CD4-positive, CD25-positive, alpha-beta regulatory T cell (primary cell): ENCODE results near the gene AMER2. TPM values are rescaled to one million over a fixed set of nuclear protein-coding genes. Genes with fewer than 3 reads are reported as not detected.

Experiments
- ATAC-seq, 2 donors: fragments of 150-1000 bp; cut with Tn5 transposase; one replicate each; pipeline ENCODE4 v1.10.0; 2021; ENCODE audit warnings: low read depth in 2 of 2, moderate number of reproducible peaks in 2 of 2, moderate library complexity in 1 of 2
- DNase-seq, 3 donors: peaks; one replicate each; pipeline versions ENCODE4 v3.0.0 to v3.0.0-alpha.2; 2012 to 2022; ENCODE audit warnings: mixed read lengths in 1 of 3
- H3K27ac ChIP-seq: one replicate; pipeline ENCODE4 v1.7.0; 2013; ENCODE audit warnings: mild to moderate bottlenecking, low read length; ENCODE audit not compliant: insufficient read depth, poor library complexity, severe bottlenecking
- H3K27me3 ChIP-seq: one replicate; pipeline ENCODE4 v1.7.0; 2013; ENCODE audit warnings: low read length; ENCODE audit not compliant: control insufficient read depth, insufficient read depth
- H3K36me3 ChIP-seq: one replicate; pipeline ENCODE4 v1.7.0; 2013; ENCODE audit warnings: mild to moderate bottlenecking, low read length, moderate library complexity; ENCODE audit not compliant: control insufficient read depth, insufficient read depth
- H3K4me1 ChIP-seq: 2 replicates; pipeline ENCODE4 v1.7.0; 2013; ENCODE audit warnings: mild to moderate bottlenecking, low read length; ENCODE audit not compliant: insufficient read depth, control insufficient read depth, poor library complexity, severe bottlenecking
- H3K4me3 ChIP-seq: one replicate; pipeline ENCODE4 v1.7.0; 2013; ENCODE audit warnings: low read depth, mild to moderate bottlenecking, low read length, moderate library complexity
- H3K9me3 ChIP-seq, 2 experiments: 1 replicate in 1 of 2; 2 replicates in 1 of 2; pipeline ENCODE4 v1.7.0; 2013; ENCODE audit warnings: low read length in 2 of 2, mild to moderate bottlenecking in 1 of 2, moderate library complexity in 1 of 2; ENCODE audit not compliant: control insufficient read depth in 2 of 2
- H3K27ac Mint-ChIP-seq, 3 donors: one replicate each; pipeline ENCODE4 v1.8.0; 2020 to 2022; ENCODE audit warnings: mild to moderate bottlenecking in 3 of 3, mixed read lengths in 3 of 3, moderate library complexity in 2 of 3
- H3K27me3 Mint-ChIP-seq: one replicate; pipeline ENCODE4 v1.8.0; 2022; ENCODE audit warnings: mild to moderate bottlenecking, mixed read lengths
- H3K36me3 Mint-ChIP-seq: one replicate; pipeline ENCODE4 v1.8.0; 2020; ENCODE audit warnings: mixed read lengths
- H3K4me1 Mint-ChIP-seq, 4 donors: one replicate each; pipeline ENCODE4 v1.8.0; 2020 to 2022; ENCODE audit warnings: mixed read lengths in 4 of 4, mild to moderate bottlenecking in 1 of 4
- H3K4me3 Mint-ChIP-seq, 4 donors: one replicate each; pipeline ENCODE4 v1.8.0; 2020 to 2022; ENCODE audit warnings: mild to moderate bottlenecking in 4 of 4, mixed read lengths in 4 of 4, moderate library complexity in 3 of 4
- H3K9me3 Mint-ChIP-seq, 7 donors: one replicate each; pipeline ENCODE4 v1.8.0; 2020 to 2022; ENCODE audit warnings: mixed read lengths in 7 of 7, mild to moderate bottlenecking in 3 of 7, moderate library complexity in 2 of 7
- polyA plus RNA-seq, 4 donors: library from polyadenylated mRNA; unstranded; fragments of 300-500 nt; fragmentation: Illumina TruSeq; gene quantifications; one replicate each; pipeline ENCODE4 v1.2.3, GENCODE V29; 2021
- total RNA-seq: library from RNA; stranded (reverse); gene quantifications from one replicate; pipeline ENCODE4 v1.2.3, GENCODE V29; 2022

Gene AMER2, protein sequence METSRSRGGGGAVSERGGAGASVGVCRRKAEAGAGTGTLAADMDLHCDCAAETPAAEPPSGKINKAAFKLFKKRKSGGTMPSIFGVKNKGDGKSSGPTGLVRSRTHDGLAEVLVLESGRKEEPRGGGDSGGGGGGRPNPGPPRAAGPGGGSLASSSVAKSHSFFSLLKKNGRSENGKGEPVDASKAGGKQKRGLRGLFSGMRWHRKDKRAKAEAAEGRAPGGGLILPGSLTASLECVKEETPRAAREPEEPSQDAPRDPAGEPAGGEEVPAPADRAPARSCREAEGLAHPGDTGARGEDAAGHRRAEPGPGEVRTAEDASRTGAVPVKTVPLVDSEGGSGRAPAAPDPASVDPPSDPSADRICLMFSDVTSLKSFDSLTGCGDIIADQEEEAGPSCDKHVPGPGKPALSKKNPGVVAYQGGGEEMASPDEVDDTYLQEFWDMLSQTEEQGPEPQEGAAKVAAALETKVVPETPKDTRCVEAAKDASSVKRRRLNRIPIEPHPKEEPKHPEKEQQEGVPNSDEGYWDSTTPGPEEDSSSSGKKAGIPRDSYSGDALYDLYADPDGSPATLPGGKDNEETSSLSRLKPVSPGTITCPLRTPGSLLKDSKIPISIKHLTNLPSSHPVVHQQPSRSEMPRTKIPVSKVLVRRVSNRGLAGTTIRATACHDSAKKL
- total RNA-seq (not detected), polyA plus RNA-seq (not detected)

DNA sequence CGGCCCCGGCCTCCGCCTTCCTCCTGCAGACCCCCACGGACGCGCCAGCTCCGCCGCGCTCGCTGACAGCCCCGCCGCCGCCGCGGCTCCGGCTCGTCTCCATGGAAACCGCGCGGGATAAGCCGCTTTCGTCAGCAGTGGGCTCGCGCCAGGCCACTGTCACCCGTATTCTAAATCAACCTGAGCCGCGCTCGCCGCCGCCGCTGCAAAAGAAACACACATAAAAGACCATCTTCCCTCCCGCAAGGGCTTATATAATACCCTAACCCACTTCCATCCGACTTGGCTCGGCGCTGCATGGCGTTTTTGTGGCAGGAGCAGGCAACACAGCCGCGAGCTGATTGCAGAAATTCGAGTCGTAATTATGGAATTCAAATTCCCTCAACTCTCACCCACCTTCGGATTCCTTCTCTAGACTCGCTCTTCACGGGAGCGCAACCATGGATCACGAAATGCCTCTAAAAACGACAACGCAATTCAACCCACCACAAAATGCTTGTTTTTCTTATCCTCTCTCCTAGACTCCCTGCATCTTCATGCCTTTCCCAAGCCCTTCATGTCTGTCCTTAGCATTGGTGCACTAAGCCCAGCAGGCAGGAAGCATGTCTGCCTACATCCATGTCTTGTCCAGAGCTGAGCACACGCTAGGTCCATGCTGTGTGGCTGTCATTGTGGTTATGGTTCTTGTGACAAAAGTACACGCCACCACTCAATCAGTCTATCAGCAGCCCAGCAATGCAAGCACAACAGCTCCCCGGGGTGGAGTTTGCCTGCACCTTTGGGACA, at the start of gene AMER2:
AMER2 (minus strand) TSS at position 772 of the 786 bp plus-strand sequence; CDS start at position 103, 669 bp downstream.
- DNase-seq (no peak), ATAC-seq (no peak)
- H3K27ac Mint-ChIP-seq = no peak within 1 kb of the TSS
- Histone ChIP-seq H3K4me3 (no peak within 1 kb of the TSS), H3K9me3 (no peaks in the 10 kb centered on the region), H3K4me1 (peaks cover 9% of the 10 kb centered on the region), H3K36me3 (no peaks in the 10 kb centered on the region), H3K27ac (no peak within 1 kb of the TSS), H3K27me3 (peaks cover 36% of the 10 kb centered on the region)
- peaks cover 0 to 20% (median 9%) of the 10 kb centered on the region in 4 donors for H3K4me1 Mint-ChIP-seq
- H3K27me3 Mint-ChIP-seq = peaks cover 75% of the 10 kb centered on the region
- no peaks in the 10 kb centered on the region for H3K36me3 Mint-ChIP-seq
- H3K4me3 Mint-ChIP-seq = peak within 1 kb of the TSS in 2 of 4 donors; percentile 48 to 78
- peaks cover 0 to 2% (median 0%) of the 10 kb centered on the region in 7 donors for H3K9me3 Mint-ChIP-seq

DNA sequence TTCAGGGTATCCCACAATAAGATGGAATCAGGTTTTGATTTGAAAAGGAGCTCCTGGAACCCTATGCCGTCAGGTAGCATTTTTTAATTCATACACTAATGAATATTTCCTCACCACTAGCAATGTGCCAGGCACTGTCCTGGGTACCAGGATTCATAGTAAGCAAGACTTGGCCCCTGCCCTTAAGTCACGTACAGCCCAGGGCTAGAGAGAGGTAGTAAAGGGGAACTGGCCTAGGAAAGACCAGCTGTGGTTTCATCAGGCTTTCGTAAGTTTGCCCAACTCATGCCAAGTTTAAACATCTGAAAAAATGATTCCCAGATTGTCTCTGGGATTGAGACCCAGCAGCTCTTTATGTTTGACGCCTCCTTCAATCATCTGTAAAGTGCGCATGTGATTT, 45.9 kb upstream of the AMER2 start:
- H3K9me3 Mint-ChIP-seq = peaks cover 0 to 8% (median 0%) of the 10 kb centered on the region in 7 donors

DNA sequence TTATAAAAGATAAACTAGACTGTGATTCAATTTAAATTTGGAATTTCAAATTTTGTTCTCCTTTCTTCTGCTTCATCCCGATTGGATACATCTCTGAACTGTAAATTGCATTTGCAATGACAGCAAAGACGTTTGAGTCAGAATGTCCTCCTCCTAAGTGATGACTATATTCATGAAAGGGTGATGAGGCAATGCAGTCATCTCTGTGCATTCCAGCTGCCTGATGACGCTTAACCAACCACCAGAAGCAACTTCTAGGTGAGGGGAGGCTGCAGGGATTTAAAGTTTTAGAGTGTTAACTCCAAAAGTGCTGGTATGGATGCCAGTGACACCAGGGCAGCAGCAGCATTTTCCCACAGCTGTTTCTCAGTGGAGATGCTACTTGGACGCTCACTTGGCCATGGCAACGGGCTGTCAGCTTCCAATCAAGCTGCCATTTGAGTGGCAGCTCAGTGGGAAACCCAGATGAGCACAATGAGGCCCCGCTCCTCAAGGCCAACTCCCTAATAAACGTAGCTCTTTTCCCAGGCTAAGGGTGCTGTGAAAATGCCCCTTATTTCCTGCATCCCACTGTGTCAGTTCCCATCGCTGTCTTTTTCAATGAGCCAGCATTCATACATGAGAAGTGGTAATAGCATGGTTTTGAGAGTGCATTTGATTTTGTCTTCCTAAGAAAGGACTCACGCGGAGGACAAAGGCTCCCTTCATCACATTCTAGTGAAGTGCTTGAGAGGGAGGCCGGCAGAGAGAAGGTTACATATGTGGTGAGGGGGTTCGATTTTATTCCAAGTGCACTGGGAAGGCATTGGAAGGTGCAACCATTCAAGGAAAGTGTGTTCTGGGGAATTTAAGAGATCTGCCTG, 45.2 kb upstream of the AMER2 start:
- no peaks in the 10 kb centered on the region for H3K4me1 ChIP-seq
- H3K27ac ChIP-seq = no peak overlapping the region
- Mint-ChIP-seq H3K27ac (no peak overlapping the region), H3K4me3 (no peak overlapping the region), H3K9me3 (peaks cover 0 to 8% (median 0%) of the 10 kb centered on the region in 7 donors), H3K27me3 (peaks cover 15% of the 10 kb centered on the region), H3K36me3 (no peaks in the 10 kb centered on the region), H3K4me1 (no peaks in the 10 kb centered on the region)
- DNase-seq (no peak), ATAC-seq (no peak)
- H3K4me3 ChIP-seq = no peak overlapping the region
- no peaks in the 10 kb centered on the region for H3K27me3 ChIP-seq
- no peaks in the 10 kb centered on the region for H3K9me3 ChIP-seq
- H3K36me3 ChIP-seq = no peaks in the 10 kb centered on the region

More for the DNA sequence above, 45.9 kb upstream of the AMER2 start:
- Histone ChIP-seq H3K9me3 (no peaks in the 10 kb centered on the region), H3K4me1 (no peaks in the 10 kb centered on the region), H3K27me3 (no peaks in the 10 kb centered on the region), H3K4me3 (no peak overlapping the region), H3K36me3 (no peaks in the 10 kb centered on the region), H3K27ac (no peak overlapping the region)
- H3K36me3 Mint-ChIP-seq = no peaks in the 10 kb centered on the region
- H3K4me1 Mint-ChIP-seq = no peaks in the 10 kb centered on the region
- H3K4me3 Mint-ChIP-seq = no peak overlapping the region
- DNase-seq (no peak), ATAC-seq (no peak)
- no peak overlapping the region for H3K27ac Mint-ChIP-seq
- peaks cover 15% of the 10 kb centered on the region for H3K27me3 Mint-ChIP-seq

DNA sequence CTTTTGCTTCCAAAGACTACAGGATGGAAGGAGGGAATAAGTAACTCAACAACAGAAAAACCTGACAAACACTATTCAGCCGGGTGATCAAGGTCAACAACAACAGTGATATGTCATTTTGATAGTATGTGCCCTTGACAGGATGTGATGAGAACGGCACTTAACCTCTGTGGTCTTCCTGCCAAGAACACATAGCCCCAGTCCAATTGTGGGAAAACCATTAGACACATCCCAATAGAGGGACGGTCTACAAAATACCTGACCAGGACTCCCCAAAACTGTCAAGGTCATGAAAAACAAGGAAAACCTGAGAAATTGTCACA, 43.1 kb upstream of the AMER2 start:
- ATAC-seq = no peak
- Histone ChIP-seq H3K27me3 (no peaks in the 10 kb centered on the region), H3K36me3 (no peaks in the 10 kb centered on the region), H3K9me3 (no peaks in the 10 kb centered on the region), H3K4me1 (no peaks in the 10 kb centered on the region), H3K4me3 (no peak overlapping the region), H3K27ac (no peak overlapping the region)
- H3K9me3 Mint-ChIP-seq = peaks cover 0 to 6% (median 0%) of the 10 kb centered on the region in 7 donors
- DNase-seq = no peak
- H3K4me3 Mint-ChIP-seq = no peak overlapping the region
- H3K36me3 Mint-ChIP-seq = no peaks in the 10 kb centered on the region
- no peaks in the 10 kb centered on the region for H3K4me1 Mint-ChIP-seq
- peaks cover 4% of the 10 kb centered on the region for H3K27me3 Mint-ChIP-seq
- H3K27ac Mint-ChIP-seq = no peak overlapping the region

DNA sequence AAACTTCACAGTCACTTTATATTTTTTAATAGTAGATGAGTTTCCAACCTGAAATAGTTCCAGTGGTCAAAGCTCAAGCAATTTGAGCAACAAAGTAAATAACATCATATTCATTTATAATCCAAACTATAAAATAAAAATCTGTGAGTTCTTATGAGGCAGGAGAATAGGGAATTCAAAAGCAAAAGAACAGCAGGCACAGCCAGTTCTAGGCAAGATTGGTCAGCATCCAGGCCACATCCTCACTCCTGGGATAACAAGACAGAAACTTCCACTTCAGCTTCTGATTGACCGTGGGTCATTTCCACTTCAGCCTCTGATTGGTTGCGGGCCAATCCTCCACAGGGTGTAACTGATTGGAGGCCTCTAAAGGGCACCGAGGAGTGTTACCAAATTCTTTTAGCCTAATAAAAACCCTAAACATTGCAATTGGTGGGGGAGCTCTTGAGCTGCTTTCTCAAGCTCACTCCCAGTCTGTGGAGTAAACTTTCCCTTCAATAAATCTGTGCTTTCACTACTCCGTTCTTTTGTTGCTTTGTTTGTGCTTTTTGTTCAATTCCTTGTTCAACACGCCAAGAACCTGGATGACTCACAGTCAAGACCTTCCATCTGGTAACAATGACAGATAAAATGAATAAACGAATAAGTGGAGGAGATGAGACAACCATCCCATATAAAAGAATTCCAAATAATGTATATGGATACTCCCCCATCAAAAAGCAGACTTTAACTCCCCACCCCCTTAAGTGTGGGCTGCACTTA, 42.6 kb upstream of the AMER2 start:
- no peak overlapping the region for H3K27ac Mint-ChIP-seq
- Histone ChIP-seq H3K36me3 (no peaks in the 10 kb centered on the region), H3K27me3 (no peaks in the 10 kb centered on the region), H3K27ac (no peak overlapping the region), H3K9me3 (no peaks in the 10 kb centered on the region), H3K4me3 (no peak overlapping the region), H3K4me1 (no peaks in the 10 kb centered on the region)
- H3K9me3 Mint-ChIP-seq = peaks cover 0 to 6% (median 0%) of the 10 kb centered on the region in 7 donors
- peaks cover 4% of the 10 kb centered on the region for H3K27me3 Mint-ChIP-seq
- no peaks in the 10 kb centered on the region for H3K36me3 Mint-ChIP-seq
- ATAC-seq (no peak), DNase-seq (no peak)
- H3K4me1 Mint-ChIP-seq = no peaks in the 10 kb centered on the region
- H3K4me3 Mint-ChIP-seq = no peak overlapping the region

DNA sequence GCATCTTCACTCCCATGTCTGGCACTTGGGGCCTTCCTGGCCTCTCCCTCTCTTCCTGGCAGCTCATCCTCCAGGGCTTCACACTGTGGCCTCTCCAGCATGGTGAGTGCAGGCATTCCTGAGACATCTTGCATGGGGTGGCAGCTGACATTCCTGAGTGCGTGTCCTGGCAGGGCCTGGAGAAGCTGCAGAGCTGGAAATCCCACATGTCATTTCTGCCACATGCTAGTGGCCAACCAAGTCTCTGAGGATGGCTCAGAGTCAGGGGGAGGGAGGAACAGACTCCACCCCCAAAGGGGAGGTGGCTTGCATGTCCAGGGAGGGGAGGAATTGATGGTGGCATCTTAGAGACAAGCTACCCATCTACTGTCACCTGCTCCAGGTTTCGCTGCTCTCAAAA, 41.6 kb upstream of the AMER2 start:
- DNase-seq (no peak), ATAC-seq (no peak)
- H3K27me3 Mint-ChIP-seq = peaks cover 4% of the 10 kb centered on the region
- no peak overlapping the region for H3K4me3 Mint-ChIP-seq
- Histone ChIP-seq H3K4me1 (no peaks in the 10 kb centered on the region), H3K27ac (no peak overlapping the region), H3K36me3 (no peaks in the 10 kb centered on the region), H3K27me3 (no peaks in the 10 kb centered on the region), H3K9me3 (no peaks in the 10 kb centered on the region), H3K4me3 (no peak overlapping the region)
- H3K27ac Mint-ChIP-seq = no peak overlapping the region
- no peaks in the 10 kb centered on the region for H3K36me3 Mint-ChIP-seq
- H3K9me3 Mint-ChIP-seq = peaks cover 0 to 6% (median 0%) of the 10 kb centered on the region in 7 donors
- no peaks in the 10 kb centered on the region for H3K4me1 Mint-ChIP-seq
